OCI-LY1 (cell line): ENCODE measurements around the gene KLKB1.

Source experiments
- CTCF ChIP-seq: fragments of 200-600 bp; sonication (generic), shearing (Covaris generic); IDR thresholded peaks from 2 replicates; pipeline ENCODE4 v1.5.1; 2017; ENCODE audit warnings: mild to moderate bottlenecking, antibody characterized with exemption, low read length, moderate library complexity, mixed read lengths
- EZH2 ChIP-seq: fragments of 200-600 bp; sonication (generic), shearing (Covaris generic); IDR thresholded peaks from 2 replicates; pipeline ENCODE4 v1.8.0; 2017; ENCODE audit warnings: borderline replicate concordance, mixed run types, mild to moderate bottlenecking, antibody characterized with exemption, low read length, moderate library complexity, mixed read lengths

GRCh38 chr4:186260504-186261448 lies 33.5 kb downstream of the KLKB1 start:
- TF ChIP-seq CTCF (no peak), EZH2 (no peak)
